ENCODE results near the gene CENATAC. TPM values are rescaled to one million over a fixed set of nuclear protein-coding genes. Genes with fewer than 3 reads are reported as not detected.
"Not testable (repeated sequence)": the region's sequence is repeated elsewhere in the genome, so short reads cannot be mapped to it uniquely, and the experiment has no call there.

Gene CENATAC
- total RNA-seq, 1 donor from 2014 or later, result 9.4 TPM

- no peak for DNase-seq
- ATAC-seq, result no peak
- intact Hi-C loops (cut with micrococcal nuclease), result no loop called here
Observed at GRCh38 chr11:118988280-118988679, 9.7 kb upstream of the CENATAC start.

DNA sequence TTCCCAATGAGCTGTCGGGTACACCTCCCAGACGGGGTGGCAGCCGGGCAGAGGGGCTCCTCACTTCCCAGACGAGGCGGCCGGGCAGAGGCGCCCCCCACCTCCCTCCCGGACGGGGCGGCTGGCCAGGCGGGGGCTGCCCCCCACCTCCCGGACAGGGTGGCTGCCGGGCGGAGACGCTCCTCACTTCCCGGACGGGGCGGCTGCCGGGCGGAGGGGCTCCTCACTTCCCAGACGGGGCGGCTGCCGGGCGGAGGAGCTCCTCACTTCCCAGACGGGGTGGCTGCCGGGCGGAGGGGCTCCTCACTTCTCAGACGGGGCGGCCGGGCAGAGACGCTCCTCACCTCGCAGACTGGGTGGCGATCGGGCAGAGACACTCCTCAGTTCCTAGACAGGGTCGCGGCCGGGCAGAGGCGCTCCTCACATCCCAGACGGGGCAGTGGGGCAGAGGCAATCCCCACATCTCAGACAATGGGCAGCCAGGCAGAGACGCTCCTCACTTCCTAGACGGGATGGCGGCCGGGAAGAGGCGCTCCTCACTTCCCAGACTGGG, 6.4 kb upstream of the CENATAC start:
- intact Hi-C loops (cut with micrococcal nuclease); DNase-seq; ATAC-seq: not testable (repeated sequence)

DNA sequence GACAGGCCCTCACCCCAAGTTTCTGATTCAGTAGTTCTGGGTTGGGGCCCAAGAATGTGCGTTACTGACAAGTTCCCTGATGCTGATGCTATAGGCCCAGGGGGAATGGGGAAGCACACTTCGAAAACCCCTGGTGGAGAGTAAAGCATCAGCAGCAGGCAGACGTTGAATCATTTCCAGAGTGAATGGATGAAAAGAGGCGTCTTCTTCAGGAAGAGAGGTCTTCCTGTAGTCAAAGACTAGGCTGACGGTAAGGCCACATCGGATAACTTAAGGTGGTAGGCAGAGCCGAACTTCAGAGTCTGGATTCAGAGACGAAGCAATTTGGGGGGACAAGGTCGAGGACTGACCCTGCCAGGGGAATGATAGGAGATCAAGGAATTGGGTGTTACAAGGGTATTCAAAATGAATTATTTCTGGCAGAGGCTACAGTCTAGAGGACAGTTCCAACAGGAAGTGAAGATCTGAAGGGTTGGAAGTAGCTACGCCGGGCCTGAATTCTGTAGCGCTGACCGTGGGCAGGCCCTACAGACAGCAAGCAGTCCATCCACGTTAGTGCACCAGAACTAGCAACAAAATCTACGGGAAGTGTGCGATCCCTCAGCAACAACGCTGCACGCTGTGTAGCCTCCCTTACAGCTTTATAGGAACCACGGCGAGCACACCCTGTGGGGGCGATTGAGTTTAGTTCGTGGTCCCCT, 862 bp upstream of the CENATAC start:
- intact Hi-C loops (cut with micrococcal nuclease), result no loop called here
- peak; percentile 39 for ATAC-seq
- peak; percentile 26 for DNase-seq

- no peak for ATAC-seq
- intact Hi-C loops (cut with micrococcal nuclease), result no loop called here
- DNase-seq, result no peak
Observed at GRCh38 chr11:118998388-118998717, 415 bp downstream of the CENATAC start.

GRCh38 chr11:118998822-118999221, 884 bp downstream of the CENATAC start:
- intact Hi-C loops (cut with micrococcal nuclease), result no loop called here

GRCh38 chr11:119000906-119001305, 3.0 kb downstream of the CENATAC start:
- intact Hi-C loops (cut with micrococcal nuclease), result no loop called here
- DNase-seq (no peak), ATAC-seq (no peak)

More at GRCh38 chr11:118998822-118999221, 884 bp downstream of the CENATAC start:
- DNase-seq, result no peak
- ATAC-seq, result no peak

DNA sequence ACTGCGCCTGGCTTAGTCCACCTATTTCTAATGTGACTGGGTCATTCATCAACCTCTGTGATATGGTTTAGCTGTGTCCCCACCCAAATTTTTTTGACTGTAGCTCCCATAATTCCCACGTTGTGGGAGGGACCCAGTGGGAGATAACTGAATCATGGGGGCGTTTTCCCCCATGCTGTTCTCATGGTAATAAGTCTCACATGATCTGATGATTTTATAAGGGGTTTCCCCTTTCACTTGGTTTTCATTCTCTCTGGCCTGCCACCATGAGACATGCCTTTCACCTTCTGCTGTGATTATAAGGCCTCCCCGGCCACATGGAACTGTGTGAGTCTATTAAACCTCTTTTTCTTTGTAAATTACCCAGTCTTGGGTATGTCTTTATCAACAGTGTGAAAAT, 8.7 kb downstream of the CENATAC start:
- no peak for DNase-seq
- intact Hi-C loops (cut with micrococcal nuclease), result no loop called here
- ATAC-seq, result no peak

GRCh38 chr11:119011476-119012053, 13.6 kb downstream of the CENATAC start:
- ATAC-seq (no peak), DNase-seq (no peak)
- intact Hi-C loops (cut with micrococcal nuclease), result no loop called here

DNA sequence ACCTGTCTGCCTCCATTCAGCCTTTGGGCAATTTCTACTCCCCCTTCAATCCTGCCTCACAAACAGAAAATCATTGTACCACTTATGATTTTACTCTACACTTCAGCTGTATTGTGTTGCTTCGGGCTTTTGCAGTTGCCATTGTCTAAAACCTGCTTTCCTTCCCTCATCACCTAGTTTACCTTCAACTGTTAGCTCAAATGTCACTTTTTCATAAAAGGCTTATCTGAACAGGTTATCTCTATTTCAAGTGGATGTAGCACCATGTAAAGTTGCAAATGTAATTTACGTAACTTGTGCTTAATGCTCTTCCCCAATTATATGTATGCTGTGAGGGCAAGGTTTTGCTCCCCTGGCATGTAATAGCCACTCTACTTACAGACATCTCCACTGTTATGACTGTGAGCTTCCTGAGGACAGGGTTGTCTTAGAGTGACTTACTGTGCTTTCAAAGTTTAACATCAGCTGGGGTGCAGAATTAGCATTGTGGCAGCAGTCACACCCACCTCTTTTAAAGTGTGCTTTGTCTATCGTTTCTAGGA, 14.8 kb downstream of the CENATAC start:
- intact Hi-C loops (cut with micrococcal nuclease), result no loop called here
- ATAC-seq (no peak), DNase-seq (no peak)

DNA sequence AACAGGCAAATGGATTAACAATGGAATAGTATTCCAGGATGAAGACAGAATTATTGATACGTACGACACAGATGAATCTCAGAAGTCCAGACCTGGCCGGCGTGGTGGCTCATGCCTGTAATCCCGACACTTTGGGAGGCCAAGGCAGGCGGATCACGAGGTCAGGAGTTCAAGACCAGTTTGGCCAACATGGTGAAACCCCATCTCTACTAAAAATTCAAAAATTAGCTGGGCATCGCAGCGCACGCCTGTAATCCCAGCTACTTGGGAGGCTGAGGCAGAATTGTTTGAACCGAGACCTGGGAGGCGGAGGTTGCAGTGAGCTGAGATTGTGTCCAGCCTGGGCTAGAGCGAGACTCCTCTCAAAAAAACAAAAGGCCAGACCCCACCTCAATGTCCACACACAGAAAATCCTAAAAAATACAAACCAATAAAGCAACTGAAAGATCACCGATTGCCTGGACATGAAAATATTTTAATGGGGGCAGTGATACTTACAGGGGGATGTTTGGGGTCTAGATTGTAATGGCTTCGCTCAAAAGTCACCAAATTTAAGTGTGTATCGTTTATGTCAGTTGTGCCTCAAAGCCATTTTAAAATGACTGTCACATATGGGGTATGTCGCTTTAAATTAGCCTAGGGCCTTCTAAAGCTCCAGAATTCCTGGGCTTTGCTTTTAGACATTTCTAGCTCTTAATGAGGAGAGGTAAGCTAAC, 16.4 kb downstream of the CENATAC start:
- intact Hi-C loops (cut with micrococcal nuclease), result no loop called here
- DNase-seq (no peak), ATAC-seq (no peak)

DNA sequence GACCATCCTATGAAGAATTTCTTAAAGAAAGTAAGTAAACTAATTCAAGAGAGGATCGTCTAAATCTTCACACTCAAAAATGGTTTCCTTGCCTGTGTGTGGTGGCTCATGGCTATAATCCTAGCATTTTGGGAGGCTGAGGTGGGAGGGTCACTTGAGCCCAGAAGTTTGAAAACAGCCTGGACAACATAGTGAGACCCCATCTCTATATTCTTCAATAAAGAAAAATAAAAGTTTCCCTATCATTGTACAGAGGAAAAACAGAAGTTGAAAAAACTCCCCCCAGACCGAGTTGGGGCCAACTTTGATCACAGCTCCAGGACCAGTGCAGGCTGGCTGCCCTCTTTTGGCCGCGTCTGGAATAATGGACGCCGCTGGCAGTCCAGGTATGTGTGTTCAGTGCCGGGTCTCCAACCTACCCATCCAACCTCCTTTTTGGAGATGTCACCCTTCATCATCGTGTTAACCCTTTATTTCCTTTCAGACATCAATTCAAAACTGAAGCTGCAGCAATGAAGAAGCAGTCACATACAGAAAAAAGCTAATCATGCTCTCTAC, 17.2 kb downstream of the CENATAC start:
- intact Hi-C loops (cut with micrococcal nuclease), result no loop called here
- DNase-seq (no peak), ATAC-seq (no peak)

GRCh38 chr11:119016216-119017009, 18.5 kb downstream of the CENATAC start:
- DNase-seq, result no peak
- intact Hi-C loops (cut with micrococcal nuclease), result no loop called here
- ATAC-seq, result no peak

DNA sequence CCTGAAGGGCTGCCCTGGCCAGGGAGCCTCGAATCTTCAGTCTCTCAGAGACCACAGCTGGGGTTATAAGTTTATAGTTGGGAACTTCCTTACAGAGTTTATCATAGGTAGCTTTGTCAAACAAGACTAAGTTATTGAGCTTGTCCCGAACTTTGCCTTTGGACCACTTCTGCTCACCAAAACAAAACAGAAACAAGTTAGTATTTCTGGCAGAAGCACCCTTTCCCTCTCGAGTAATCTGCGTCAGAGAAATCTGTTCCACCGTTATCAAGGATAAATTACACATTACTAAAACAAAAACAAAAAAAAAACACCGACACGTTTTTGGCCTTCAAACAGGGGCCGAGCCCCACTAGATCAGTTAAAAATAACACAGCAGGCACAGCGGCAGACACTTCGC, 19.4 kb downstream of the CENATAC start:
- DNase-seq; ATAC-seq; intact Hi-C loops (cut with micrococcal nuclease): not testable (repeated sequence)

GRCh38 chr11:119018074-119018938, 20.4 kb downstream of the CENATAC start, which contains the start of the genes RPS25 and TRAPPC4:
Gene RPS25, minus strand, starts transcription at chr11:119018343. Its CDS starts 59 bp downstream, at chr11:119018284.
Gene TRAPPC4, plus strand, starts transcription at chr11:119018766. Its CDS starts 30 bp downstream, at chr11:119018796.
- DNase-seq, result peak; percentile 95
- ATAC-seq, result peak; percentile 96
- intact Hi-C loops (cut with micrococcal nuclease), result no loop called here

- ATAC-seq (no peak), DNase-seq (no peak)
- intact Hi-C loops (cut with micrococcal nuclease), result no loop called here
Observed at GRCh38 chr11:119019996-119020395, 22.1 kb downstream of the CENATAC start.

DNA sequence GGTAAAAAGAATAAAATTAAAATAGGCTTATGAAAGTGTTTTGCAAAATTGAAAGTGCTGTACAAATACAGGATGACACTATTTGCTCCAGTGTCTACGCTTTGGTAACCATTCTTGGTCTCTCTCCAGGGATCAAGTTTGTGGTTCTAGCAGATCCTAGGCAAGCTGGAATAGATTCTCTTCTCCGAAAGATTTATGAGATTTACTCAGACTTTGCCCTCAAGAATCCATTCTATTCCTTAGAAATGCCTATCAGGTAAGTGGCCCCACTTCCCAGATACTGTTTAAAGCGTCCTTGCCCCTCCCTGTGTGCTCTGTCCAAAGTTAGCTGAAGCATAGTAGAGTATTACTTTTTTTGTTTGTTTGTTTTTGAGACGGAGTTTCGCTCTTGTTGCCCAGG, 23.7 kb downstream of the CENATAC start:
- ATAC-seq, result no peak
- intact Hi-C loops (cut with micrococcal nuclease), result no loop called here

GRCh38 chr11:119023741-119024140, 25.8 kb downstream of the CENATAC start:
- intact Hi-C loops (cut with micrococcal nuclease), result no loop called here
- DNase-seq (no peak), ATAC-seq (no peak)

More for the DNA sequence above, 23.7 kb downstream of the CENATAC start:
- DNase-seq, result no peak
